HFFc6 (cell line): ENCODE measurements around the gene TMEM196. TPM values are rescaled to one million over a fixed set of nuclear protein-coding genes. Genes with fewer than 3 reads are reported as not detected.

Experiments used
- DNase-seq: peaks from one replicate; pipeline ENCODE4 v3.0.0-alpha.2; 2018
- H3K27ac Mint-ChIP-seq: 2 replicates; pipeline ENCODE4 v1.8.0; 2020; ENCODE audit warnings: mild to moderate bottlenecking, mixed read lengths
- H3K27me3 Mint-ChIP-seq: 2 replicates; pipeline ENCODE4 v1.8.0; 2021; ENCODE audit warnings: mild to moderate bottlenecking, moderate library complexity, mixed read lengths; ENCODE audit not compliant: insufficient read depth
- H3K36me3 Mint-ChIP-seq: 2 replicates; pipeline ENCODE4 v1.8.0; 2021; ENCODE audit warnings: low read depth, mixed read lengths
- H3K4me1 Mint-ChIP-seq: 2 replicates; pipeline ENCODE4 v1.8.0; 2020; ENCODE audit warnings: low read depth, mixed read lengths
- H3K4me3 Mint-ChIP-seq: 2 replicates; pipeline ENCODE4 v1.8.0; 2020; ENCODE audit warnings: mild to moderate bottlenecking, moderate library complexity, mixed read lengths
- H3K9me3 Mint-ChIP-seq: 2 replicates; pipeline ENCODE4 v1.8.0; 2020; ENCODE audit warnings: mild to moderate bottlenecking, mixed read lengths
- CTCF ChIP-seq: fragments of 200-600 bp; sonication (generic); IDR thresholded peaks from 2 replicates; pipeline ENCODE4 v1.5.0; 2021; ENCODE audit warnings: antibody characterized with exemption, mild to moderate bottlenecking
- long read RNA-seq: library from polyadenylated mRNA; unstranded; transcript quantifications from one replicate; pipeline ENCODE4 v2.0.0, GENCODE V29; 2019
- total RNA-seq, 6 experiments: library from RNA; stranded (reverse); fragmentation: NEBNext Ultra II Directional; extraction: Animal tissue kit (Norgen Biotek cat#: 25700); gene quantifications; 2 replicates in 1 of 6; 3 replicates in 5 of 6; pipeline ENCODE4 v1.2.3, GENCODE V29; 2021

Gene TMEM196
- not detected for total RNA-seq
- long read RNA-seq = 0 reads

- H3K4me1 Mint-ChIP-seq = no peaks in the 10 kb centered on the region
- no peak within 1 kb of the TSS for H3K27ac Mint-ChIP-seq
- peaks cover 15% of the 10 kb centered on the region for H3K9me3 Mint-ChIP-seq
- no peak for DNase-seq
- peaks cover 3% of the 10 kb centered on the region for H3K27me3 Mint-ChIP-seq
- no peak within 1 kb of the TSS for H3K4me3 Mint-ChIP-seq
- H3K36me3 Mint-ChIP-seq = no peaks in the 10 kb centered on the region
- no peak for TF ChIP-seq CTCF
Measured at GRCh38 chr7:19772841-19773760, at the start of gene TMEM196. TMEM196 (minus strand) TSS chr7:19773617; CDS start chr7:19772696, 921 bp downstream.

GRCh38 chr7:19816128-19816527, 42.7 kb upstream of the TMEM196 start:
- Mint-ChIP-seq H3K27ac (no peak overlapping the region), H3K36me3 (no peaks in the 10 kb centered on the region), H3K4me1 (no peaks in the 10 kb centered on the region), H3K27me3 (no peaks in the 10 kb centered on the region), H3K9me3 (peaks cover 47% of the 10 kb centered on the region), H3K4me3 (no peak overlapping the region)
- no peak for DNase-seq
- no peak for TF ChIP-seq CTCF

DNA sequence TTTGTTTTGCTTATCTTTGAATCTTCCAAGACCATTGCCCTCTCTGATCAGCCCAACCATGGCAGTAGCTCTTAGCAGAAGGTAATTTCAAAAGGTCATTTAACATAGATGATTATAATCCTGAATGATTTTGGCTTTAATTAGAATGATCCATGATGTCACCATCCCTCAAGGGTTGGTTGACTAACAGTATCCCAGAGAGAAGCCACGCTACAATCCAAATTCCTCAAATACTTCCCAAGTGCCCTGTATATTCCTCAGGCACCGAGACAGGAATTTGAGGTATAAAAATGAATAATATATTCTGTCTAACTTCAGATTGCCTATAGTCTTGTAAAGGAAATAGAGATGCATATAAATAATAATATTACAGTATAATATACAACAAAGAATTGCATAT, 42.1 kb upstream of the TMEM196 start:
- no peak for DNase-seq
- no peaks in the 10 kb centered on the region for H3K4me1 Mint-ChIP-seq
- H3K36me3 Mint-ChIP-seq = no peaks in the 10 kb centered on the region
- H3K27me3 Mint-ChIP-seq = no peaks in the 10 kb centered on the region
- no peak overlapping the region for H3K27ac Mint-ChIP-seq
- H3K4me3 Mint-ChIP-seq = no peak overlapping the region
- peaks cover 41% of the 10 kb centered on the region for H3K9me3 Mint-ChIP-seq
- TF ChIP-seq CTCF = no peak

DNA sequence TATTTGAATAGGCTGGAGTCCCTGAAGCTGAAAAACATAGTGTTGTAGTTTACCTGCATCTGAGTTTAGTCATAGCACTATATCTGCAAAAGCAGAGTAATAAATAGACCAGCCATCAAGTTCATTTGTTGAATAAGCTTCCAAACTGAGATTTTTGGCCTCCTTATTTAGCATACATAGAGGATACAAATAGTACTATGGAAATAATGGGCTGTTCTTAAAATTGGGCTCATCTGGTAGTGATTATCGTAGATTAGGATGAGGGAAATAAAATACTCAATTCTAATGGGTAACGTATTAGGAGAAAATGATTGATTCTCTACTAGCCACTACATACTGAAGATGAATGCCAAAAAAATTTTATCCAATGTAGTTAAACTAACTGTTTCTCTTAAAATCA, 41.4 kb upstream of the TMEM196 start:
- TF ChIP-seq CTCF = no peak
- Mint-ChIP-seq H3K27me3 (no peaks in the 10 kb centered on the region), H3K4me3 (no peak overlapping the region), H3K9me3 (peaks cover 35% of the 10 kb centered on the region), H3K36me3 (no peaks in the 10 kb centered on the region), H3K27ac (no peak overlapping the region), H3K4me1 (no peaks in the 10 kb centered on the region)
- DNase-seq = no peak

- Mint-ChIP-seq H3K9me3 (peaks cover 27% of the 10 kb centered on the region), H3K27me3 (no peaks in the 10 kb centered on the region), H3K27ac (no peak overlapping the region), H3K36me3 (no peaks in the 10 kb centered on the region), H3K4me1 (no peaks in the 10 kb centered on the region), H3K4me3 (no peak overlapping the region)
- DNase-seq = no peak
- TF ChIP-seq CTCF = no peak
Measured at GRCh38 chr7:19811386-19811785, 38.0 kb upstream of the TMEM196 start.
